Astrocyte (in vitro differentiated cells and primary cell): Measurements from ENCODE around the gene LRRC42. TPM values are rescaled to one million over a fixed set of nuclear protein-coding genes. Genes with fewer than 3 reads are reported as not detected.

Source experiments
- DNase-seq: peaks from one replicate; pipeline ENCODE4 v3.0.0-alpha.2; 2010; ENCODE audit warnings: low read depth
- FAIRE-seq: peaks from 2 replicates; lab custom pipeline; 2011; peaks lifted over from hg19 to GRCh38; lab: Jason Lieb, UNC
- H2AFZ ChIP-seq: 2 replicates; pipeline ENCODE4 v1.6.0; 2012; ENCODE audit warnings: low read depth, low read length, inconsistent platforms
- H3K27ac ChIP-seq: 2 replicates; pipeline ENCODE4 v1.5.1; 2011; ENCODE audit warnings: low read depth, low read length, inconsistent platforms
- H3K27me3 ChIP-seq: 2 replicates; pipeline ENCODE4 v1.6.0; 2011; ENCODE audit warnings: low read length, inconsistent platforms; ENCODE audit not compliant: insufficient read depth
- H3K36me3 ChIP-seq: 2 replicates; pipeline ENCODE4 v1.5.1; 2011; ENCODE audit warnings: low read length, inconsistent platforms; ENCODE audit not compliant: insufficient read depth
- H3K4me1 ChIP-seq: 2 replicates; pipeline ENCODE4 v1.5.1; 2011; ENCODE audit warnings: low read length, inconsistent platforms; ENCODE audit not compliant: insufficient read depth
- H3K4me2 ChIP-seq: 2 replicates; pipeline ENCODE4 v1.6.0; 2012; ENCODE audit warnings: low read length, inconsistent platforms
- H3K4me3 ChIP-seq: 2 replicates; pipeline ENCODE4 v1.5.1; 2011; ENCODE audit warnings: low read depth, mild to moderate bottlenecking, low read length, inconsistent platforms; ENCODE audit not compliant: insufficient read depth
- H3K79me2 ChIP-seq: 2 replicates; pipeline ENCODE4 v1.6.0; 2012; ENCODE audit warnings: mild to moderate bottlenecking, low read length, inconsistent platforms; ENCODE audit not compliant: insufficient read depth
- H3K9ac ChIP-seq: 2 replicates; pipeline ENCODE4 v1.6.0; 2012; ENCODE audit warnings: mild to moderate bottlenecking, low read length, inconsistent platforms
- H3K9me3 ChIP-seq: 2 replicates; pipeline ENCODE4 v1.5.1; 2012; ENCODE audit warnings: low read depth, mild to moderate bottlenecking, low read length, inconsistent platforms; ENCODE audit not compliant: insufficient read depth
- H4K20me1 ChIP-seq: 2 replicates; pipeline ENCODE4 v1.6.0; 2012; ENCODE audit warnings: low read length, inconsistent platforms; ENCODE audit not compliant: insufficient read depth
- H3K27ac Mint-ChIP-seq: one replicate; pipeline ENCODE4 v1.8.0; 2021; ENCODE audit warnings: mild to moderate bottlenecking, mixed read lengths; ENCODE audit not compliant: unreplicated experiment
- H3K27me3 Mint-ChIP-seq: one replicate; pipeline ENCODE4 v1.8.0; 2021; ENCODE audit warnings: low read depth, mixed read lengths; ENCODE audit not compliant: unreplicated experiment
- H3K36me3 Mint-ChIP-seq: one replicate; pipeline ENCODE4 v1.8.0; 2021; ENCODE audit warnings: low read depth, mixed read lengths; ENCODE audit not compliant: unreplicated experiment
- H3K4me1 Mint-ChIP-seq: one replicate; pipeline ENCODE4 v1.8.0; 2021; ENCODE audit warnings: low read depth, mixed read lengths; ENCODE audit not compliant: unreplicated experiment
- H3K4me3 Mint-ChIP-seq: one replicate; pipeline ENCODE4 v1.8.0; 2021; ENCODE audit warnings: mild to moderate bottlenecking, moderate library complexity, mixed read lengths; ENCODE audit not compliant: unreplicated experiment
- H3K9me3 Mint-ChIP-seq: one replicate; pipeline ENCODE4 v1.8.0; 2021; ENCODE audit warnings: mild to moderate bottlenecking, mixed read lengths; ENCODE audit not compliant: unreplicated experiment
- EZH2 ChIP-seq: IDR thresholded peaks from 2 replicates; pipeline ENCODE4 v1.6.1; 2012; ENCODE audit warnings: mild to moderate bottlenecking, low read length, inconsistent platforms; ENCODE audit not compliant: insufficient read depth
- total RNA-seq: library from RNA; stranded (reverse); gene quantifications from 2 replicates; pipeline ENCODE4 v1.2.1, GENCODE V29; 2021
- TF ChIP-seq, protein P1 (sequence below): IDR thresholded peaks from 2 replicates; pipeline ENCODE4 v1.5.1; 2011; ENCODE audit warnings: low read depth, mild to moderate bottlenecking, inconsistent platforms, low read length, moderate library complexity; ENCODE audit not compliant: insufficient read depth

The LRRC42 gene
- total RNA-seq, 1 donor from 2014 or later = 54.6 TPM

DNA sequence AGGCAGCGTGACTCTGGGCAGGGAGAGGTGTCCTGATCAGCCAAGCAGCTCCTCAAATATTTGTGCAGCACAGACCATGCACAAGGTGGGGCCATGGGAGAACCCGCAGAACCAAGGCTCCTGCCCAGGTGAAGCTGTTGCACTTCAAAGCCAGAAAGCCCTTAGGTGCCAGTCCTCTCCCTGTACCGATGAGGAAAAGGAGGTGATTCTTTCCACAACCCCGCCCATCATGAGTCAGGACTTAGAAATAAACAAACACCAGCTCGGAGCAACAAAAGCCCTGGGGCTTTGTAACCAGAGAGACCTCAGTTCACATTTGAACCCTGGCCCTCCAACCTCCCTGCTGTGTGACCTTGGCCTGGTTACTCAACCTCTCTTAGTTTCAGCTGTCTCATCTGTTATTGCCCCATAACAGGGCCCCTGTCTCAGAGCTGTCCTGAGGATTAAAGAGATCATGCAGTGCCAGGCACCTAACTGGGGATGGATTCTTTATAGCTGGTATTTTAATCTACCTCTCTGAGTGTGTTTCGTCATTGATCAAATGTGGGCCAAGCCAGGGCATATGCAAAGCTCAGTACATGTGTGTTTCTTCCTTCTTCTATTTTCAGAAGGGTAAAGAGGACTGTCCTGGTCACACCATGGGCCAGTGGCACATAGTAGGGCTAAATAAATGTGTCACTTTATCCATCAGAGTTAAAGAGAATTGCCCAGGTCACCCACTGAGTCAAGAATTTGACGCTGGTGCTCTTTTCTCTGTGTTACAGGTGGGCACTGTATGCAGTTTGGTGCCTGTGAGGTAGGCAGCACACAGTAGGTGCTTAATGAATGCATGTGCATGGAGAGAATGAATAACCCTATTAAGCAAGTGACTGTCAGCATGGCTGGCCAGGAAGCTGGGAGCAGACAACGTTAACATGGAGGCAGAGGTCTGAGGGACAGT is 70.5 kb downstream of the LRRC42 start:
- no peak for DNase-seq
- H3K36me3 Mint-ChIP-seq = no peaks in the 10 kb centered on the region

More for the DNA sequence above, 70.5 kb downstream of the LRRC42 start:
- Histone ChIP-seq H3K4me2 (no peak overlapping the region), H3K27me3 (peaks cover 16% of the 10 kb centered on the region), H3K36me3 (no peaks in the 10 kb centered on the region), H3K4me3 (no peak overlapping the region), H3K9me3 (no peaks in the 10 kb centered on the region), H3K4me1 (no peaks in the 10 kb centered on the region), H3K79me2 (no peaks in the 10 kb centered on the region), H3K9ac (no peak overlapping the region), H3K27ac (no peak overlapping the region), H4K20me1 (no peaks in the 10 kb centered on the region), H2AFZ (no peak overlapping the region)
- no peak overlapping the region for H3K4me3 Mint-ChIP-seq
- no peak for FAIRE-seq
- H3K4me1 Mint-ChIP-seq = no peaks in the 10 kb centered on the region
- H3K27me3 Mint-ChIP-seq = peaks cover 54% of the 10 kb centered on the region
- no peak overlapping the region for H3K27ac Mint-ChIP-seq
- no peaks in the 10 kb centered on the region for H3K9me3 Mint-ChIP-seq
- TF ChIP-seq, protein P1, sequence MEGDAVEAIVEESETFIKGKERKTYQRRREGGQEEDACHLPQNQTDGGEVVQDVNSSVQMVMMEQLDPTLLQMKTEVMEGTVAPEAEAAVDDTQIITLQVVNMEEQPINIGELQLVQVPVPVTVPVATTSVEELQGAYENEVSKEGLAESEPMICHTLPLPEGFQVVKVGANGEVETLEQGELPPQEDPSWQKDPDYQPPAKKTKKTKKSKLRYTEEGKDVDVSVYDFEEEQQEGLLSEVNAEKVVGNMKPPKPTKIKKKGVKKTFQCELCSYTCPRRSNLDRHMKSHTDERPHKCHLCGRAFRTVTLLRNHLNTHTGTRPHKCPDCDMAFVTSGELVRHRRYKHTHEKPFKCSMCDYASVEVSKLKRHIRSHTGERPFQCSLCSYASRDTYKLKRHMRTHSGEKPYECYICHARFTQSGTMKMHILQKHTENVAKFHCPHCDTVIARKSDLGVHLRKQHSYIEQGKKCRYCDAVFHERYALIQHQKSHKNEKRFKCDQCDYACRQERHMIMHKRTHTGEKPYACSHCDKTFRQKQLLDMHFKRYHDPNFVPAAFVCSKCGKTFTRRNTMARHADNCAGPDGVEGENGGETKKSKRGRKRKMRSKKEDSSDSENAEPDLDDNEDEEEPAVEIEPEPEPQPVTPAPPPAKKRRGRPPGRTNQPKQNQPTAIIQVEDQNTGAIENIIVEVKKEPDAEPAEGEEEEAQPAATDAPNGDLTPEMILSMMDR = no peak
- TF ChIP-seq EZH2 = no peak

Other genes starting within 250 kb of the LRRC42 start
- gene GLIS1, start 207.2 kb upstream of the LRRC42 start, total RNA-seq = 0.07 TPM in 1 of 2 replicates, not detected in the other
- 14.1 and 14.8 TPM in 2 replicates for gene NDC1, start 108.1 kb upstream of the LRRC42 start, total RNA-seq
- gene YIPF1, start 56.6 kb upstream of the LRRC42 start, total RNA-seq = 27.1 and 27.5 TPM in 2 replicates
- gene DIO1, start 52.2 kb upstream of the LRRC42 start, total RNA-seq = not detected in 2 replicates
- 25.7 and 29.4 TPM in 2 replicates for gene IFT25, start 651 bp upstream of the LRRC42 start, total RNA-seq
- not detected in 2 replicates for gene LDLRAD1, start 71.8 kb downstream of the LRRC42 start, total RNA-seq
- gene TMEM59, start 106.9 kb downstream of the LRRC42 start, total RNA-seq = 315 and 386 TPM in 2 replicates
- gene TCEANC2, start 107.3 kb downstream of the LRRC42 start, total RNA-seq = 3.7 and 4.6 TPM in 2 replicates
- gene CDCP2, start 206.7 kb downstream of the LRRC42 start, total RNA-seq = not detected in 2 replicates